ENCODE results near the gene HEATR5A.

The HEATR5A gene

GRCh38 chr14:31275731-31276130 lies 144.6 kb downstream of the HEATR5A start:
- no peak for TF ChIP-seq CREB5 (CRISPR knock-in tag; IDR thresholded peaks at IDR 0.05; ENCODE audit: low read depth)
- no peak for TF ChIP-seq GLIS3 (CRISPR knock-in tag; IDR thresholded peaks at IDR 0.05)
- no peak for TF ChIP-seq TOX (CRISPR knock-in tag; IDR thresholded peaks at IDR 0.05; ENCODE audit: borderline replicate concordance)
- TF ChIP-seq ZFP30 (CRISPR knock-in tag; IDR thresholded peaks at IDR 0.05), result no peak
- no peak for TF ChIP-seq ZNF565 (CRISPR knock-in tag; conservative IDR thresholded peaks at IDR 0.05; ENCODE audit: low read depth)
- no peak for TF ChIP-seq BACH2 (CRISPR knock-in tag; IDR thresholded peaks at IDR 0.05; ENCODE audit: borderline replicate concordance)
- TF ChIP-seq OSR1 (CRISPR knock-in tag; IDR thresholded peaks at IDR 0.05), result no peak
- ATAC-seq, result no peak

GRCh38 chr14:31271648-31272047 lies 148.7 kb downstream of the HEATR5A start:
- no peak for ATAC-seq
- no peak for TF ChIP-seq ZNF70 (CRISPR knock-in tag; IDR thresholded peaks at IDR 0.05)
- no peak for TF ChIP-seq PATZ1 (CRISPR knock-in tag; IDR thresholded peaks at IDR 0.05; ENCODE audit: borderline replicate concordance)
- no peak for TF ChIP-seq CREB5 (CRISPR knock-in tag; IDR thresholded peaks at IDR 0.05; ENCODE audit: low read depth)
- TF ChIP-seq GLIS3 (CRISPR knock-in tag; IDR thresholded peaks at IDR 0.05), result no peak
- no peak for TF ChIP-seq SNAI2 (CRISPR knock-in tag; IDR thresholded peaks at IDR 0.05)
- no peak for TF ChIP-seq PPARA (CRISPR knock-in tag; IDR thresholded peaks at IDR 0.05; ENCODE audit: borderline replicate concordance)
- no peak for TF ChIP-seq ARNTL (CRISPR knock-in tag; IDR thresholded peaks at IDR 0.05; ENCODE audit: borderline replicate concordance, low read depth)
- no peak for TF ChIP-seq ZFP30 (CRISPR knock-in tag; IDR thresholded peaks at IDR 0.05)
- TF ChIP-seq TSHZ2 (CRISPR knock-in tag; IDR thresholded peaks at IDR 0.05), result no peak
- no peak for TF ChIP-seq POU6F1 (CRISPR knock-in tag; IDR thresholded peaks at IDR 0.05; ENCODE audit: borderline replicate concordance, low read depth)
- TF ChIP-seq ZNF565 (CRISPR knock-in tag; conservative IDR thresholded peaks at IDR 0.05; ENCODE audit: low read depth), result no peak
- no peak for TF ChIP-seq ISL1 (CRISPR knock-in tag; IDR thresholded peaks at IDR 0.05)
- TF ChIP-seq CSRNP3 (CRISPR knock-in tag; IDR thresholded peaks at IDR 0.05), result no peak
- no peak for TF ChIP-seq CSDC2 (CRISPR knock-in tag; IDR thresholded peaks at IDR 0.05)
- TF ChIP-seq ESRRG (CRISPR knock-in tag; IDR thresholded peaks at IDR 0.05), result no peak
- no peak for TF ChIP-seq ZC3H10 (CRISPR knock-in tag; IDR thresholded peaks at IDR 0.05)
- TF ChIP-seq ZFP3 (CRISPR knock-in tag; IDR thresholded peaks at IDR 0.05), result no peak
- no peak for TF ChIP-seq BACH2 (CRISPR knock-in tag; IDR thresholded peaks at IDR 0.05; ENCODE audit: borderline replicate concordance)
- no peak for TF ChIP-seq TOX (CRISPR knock-in tag; IDR thresholded peaks at IDR 0.05; ENCODE audit: borderline replicate concordance)

All from SK-N-SH treated with all-trans-retinoic acid at 6 μM for 48 hours (cell line).